Colonic mucosa (tissue), 4 donors: Measurements from ENCODE around the gene MSS51. TPM values are rescaled to one million over a fixed set of nuclear protein-coding genes. Genes with fewer than 3 reads are reported as not detected.
"Not testable (repeated sequence)": the region's sequence is repeated elsewhere in the genome, so short reads cannot be mapped to it uniquely, and the experiment has no call there.

Source experiments
- DNase-seq: peaks from one replicate; pipeline ENCODE4 v3.0.0-alpha.2; 2020
- H3K27ac ChIP-seq: fragments of 200-600 bp; one replicate; pipeline ENCODE4 v1.8.0; 2021
- H3K27me3 ChIP-seq: fragments of 200-600 bp; one replicate; pipeline ENCODE4 v1.8.0; 2021
- H3K36me3 ChIP-seq: fragments of 200-600 bp; one replicate; pipeline ENCODE4 v1.8.0; 2021
- H3K4me1 ChIP-seq: fragments of 200-600 bp; one replicate; pipeline ENCODE4 v1.8.0; 2021; ENCODE audit warnings: mild to moderate bottlenecking
- H3K4me3 ChIP-seq: fragments of 200-600 bp; one replicate; pipeline ENCODE4 v1.8.0; 2021
- H3K9ac ChIP-seq, 2 donors: one replicate each; pipeline ENCODE4 v1.7.0; 2013; ENCODE audit warnings: control low read depth in 2 of 2, low read depth in 2 of 2, low read length in 2 of 2
- H3K9me3 ChIP-seq: fragments of 200-600 bp; one replicate; pipeline ENCODE4 v1.8.0; 2021
- intact Hi-C: fragments of 100-400 bp; cut with DNase I; formaldehyde crosslinking; loops from one replicate; pipeline ENCODE4 v1.14.1; 2022
- total RNA-seq, 2 donors: library from RNA; stranded (reverse); fragmentation: NEBNext Ultra II Directional in 1 of 2; extraction: Animal tissue kit (Norgen Biotek cat#: 25700) in 1 of 2; gene quantifications; one replicate each; pipeline ENCODE4 v1.2.1, GENCODE V29; 2021
- TF ChIP-seq, protein P1 (sequence below): fragments of 200-600 bp; IDR thresholded peaks from one replicate; pipeline ENCODE4 v1.8.0; 2022; ENCODE audit warnings: antibody characterized with exemption, mild to moderate bottlenecking
- donor health status: healthy.
- donor health status: DM: no; HTN: no; CAD: no.
- donor health status: DM: no; HTN: no; CAD: no.

MSS51 gene
- total RNA-seq, 2 donors from 2014 or later = 1.4 TPM

DNA sequence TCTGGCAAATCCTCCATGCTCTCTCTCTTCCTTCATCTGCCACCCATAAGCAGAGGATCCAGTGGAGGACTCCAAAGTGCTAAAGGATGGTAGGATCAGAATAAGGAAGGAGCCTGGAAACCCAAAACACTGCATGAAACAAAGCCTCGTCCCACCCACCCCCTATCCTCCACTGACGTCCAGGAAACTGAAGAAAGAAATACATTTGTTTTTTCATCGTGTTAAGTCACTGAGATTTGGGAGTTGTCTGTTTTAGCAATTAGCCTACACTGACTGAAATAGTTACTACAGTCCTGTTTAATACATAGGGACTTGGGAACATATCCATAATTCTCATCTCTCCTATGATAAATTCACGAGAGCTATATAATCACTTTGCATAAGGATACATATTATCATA, 34.3 kb downstream of the MSS51 start:
- Histone ChIP-seq H3K36me3 (peaks cover 5% of the 10 kb centered on the region), H3K27me3 (no peaks in the 10 kb centered on the region), H3K9ac (no peak overlapping the region), H3K9me3 (no peaks in the 10 kb centered on the region), H3K4me1 (no peaks in the 10 kb centered on the region), H3K27ac (no peak overlapping the region), H3K4me3 (no peak overlapping the region)
- intact Hi-C loops = no loop called here
- TF ChIP-seq, protein P1, sequence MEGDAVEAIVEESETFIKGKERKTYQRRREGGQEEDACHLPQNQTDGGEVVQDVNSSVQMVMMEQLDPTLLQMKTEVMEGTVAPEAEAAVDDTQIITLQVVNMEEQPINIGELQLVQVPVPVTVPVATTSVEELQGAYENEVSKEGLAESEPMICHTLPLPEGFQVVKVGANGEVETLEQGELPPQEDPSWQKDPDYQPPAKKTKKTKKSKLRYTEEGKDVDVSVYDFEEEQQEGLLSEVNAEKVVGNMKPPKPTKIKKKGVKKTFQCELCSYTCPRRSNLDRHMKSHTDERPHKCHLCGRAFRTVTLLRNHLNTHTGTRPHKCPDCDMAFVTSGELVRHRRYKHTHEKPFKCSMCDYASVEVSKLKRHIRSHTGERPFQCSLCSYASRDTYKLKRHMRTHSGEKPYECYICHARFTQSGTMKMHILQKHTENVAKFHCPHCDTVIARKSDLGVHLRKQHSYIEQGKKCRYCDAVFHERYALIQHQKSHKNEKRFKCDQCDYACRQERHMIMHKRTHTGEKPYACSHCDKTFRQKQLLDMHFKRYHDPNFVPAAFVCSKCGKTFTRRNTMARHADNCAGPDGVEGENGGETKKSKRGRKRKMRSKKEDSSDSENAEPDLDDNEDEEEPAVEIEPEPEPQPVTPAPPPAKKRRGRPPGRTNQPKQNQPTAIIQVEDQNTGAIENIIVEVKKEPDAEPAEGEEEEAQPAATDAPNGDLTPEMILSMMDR = no peak
- no peak for DNase-seq

DNA sequence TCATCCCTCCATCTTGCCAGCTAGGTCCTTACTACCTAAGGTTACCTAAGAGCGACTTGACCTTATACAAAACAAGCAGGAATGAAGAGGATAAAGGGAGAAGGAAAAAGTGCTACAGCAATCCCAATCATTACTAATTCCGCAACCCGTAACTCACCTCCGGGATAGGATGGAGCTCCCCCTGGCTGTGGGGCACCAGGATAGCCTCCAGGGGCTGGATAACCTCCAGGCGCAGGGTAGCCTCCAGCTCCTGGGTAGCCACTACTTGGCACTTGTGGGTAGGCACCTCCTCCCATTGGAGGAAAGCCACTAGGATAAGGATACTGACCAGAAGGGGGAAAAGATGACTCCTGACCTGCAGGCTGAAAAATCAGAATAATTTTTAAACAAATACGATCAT, 35.3 kb downstream of the MSS51 start:
- no peak overlapping the region for H3K4me3 ChIP-seq
- intact Hi-C loops = no loop called here
- no peak overlapping the region for H3K9ac ChIP-seq
- DNase-seq = no peak
- H3K27ac ChIP-seq = no peak overlapping the region
- TF ChIP-seq, protein P1 = no peak
- H3K27me3 ChIP-seq = no peaks in the 10 kb centered on the region
- H3K4me1 ChIP-seq = no peaks in the 10 kb centered on the region
- peaks cover 5% of the 10 kb centered on the region for H3K36me3 ChIP-seq
- no peaks in the 10 kb centered on the region for H3K9me3 ChIP-seq

DNA sequence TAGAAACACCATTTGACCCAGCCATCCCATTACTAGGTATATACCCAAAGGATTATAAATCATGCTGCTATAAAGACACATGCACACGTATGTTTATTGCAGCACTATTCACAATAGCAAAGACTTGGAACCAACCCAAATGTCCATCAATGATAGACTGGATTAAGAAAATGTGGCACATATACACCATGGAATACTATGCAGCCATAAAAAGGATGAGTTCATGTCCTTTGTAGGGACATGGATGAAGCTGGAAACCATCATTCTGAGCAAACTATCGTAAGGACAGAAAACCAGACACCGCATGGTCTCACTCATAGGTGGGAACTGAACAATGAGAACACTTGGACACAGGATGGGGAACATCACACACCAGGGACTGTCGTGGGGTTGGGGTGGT, 39.0 kb downstream of the MSS51 start:
- H3K9me3 ChIP-seq, H3K27me3 ChIP-seq, H3K4me1 ChIP-seq, H3K36me3 ChIP-seq, DNase-seq, intact Hi-C loops, H3K4me3 ChIP-seq, H3K27ac ChIP-seq, H3K9ac ChIP-seq: not testable (repeated sequence)

DNA sequence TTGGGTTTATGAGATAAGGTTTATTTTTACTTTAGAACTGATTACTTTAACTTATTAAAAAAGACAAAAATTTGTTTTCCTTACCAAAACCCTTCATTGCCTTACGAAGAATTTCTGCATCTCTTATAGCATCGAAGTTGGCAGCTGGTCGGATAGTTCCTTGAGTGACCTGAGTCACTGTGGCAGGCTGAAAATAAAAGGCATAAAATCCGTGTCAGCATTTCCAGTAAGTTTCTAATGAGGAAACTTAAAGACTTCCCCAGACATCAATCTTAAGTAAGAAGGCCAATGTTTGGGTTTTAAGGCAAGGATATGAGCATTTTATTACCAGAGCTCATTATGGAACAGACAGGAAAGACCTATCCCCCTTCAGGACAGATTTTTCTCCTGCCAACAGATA, 45.1 kb downstream of the MSS51 start:
- Histone ChIP-seq H3K9me3 (no peaks in the 10 kb centered on the region), H3K4me3 (no peak overlapping the region), H3K4me1 (no peaks in the 10 kb centered on the region), H3K9ac (no peak overlapping the region), H3K36me3 (peaks cover 16% of the 10 kb centered on the region), H3K27ac (no peak overlapping the region), H3K27me3 (no peaks in the 10 kb centered on the region)
- TF ChIP-seq, protein P1 = no peak
- no peak for DNase-seq
- intact Hi-C loops = no loop called here

DNA sequence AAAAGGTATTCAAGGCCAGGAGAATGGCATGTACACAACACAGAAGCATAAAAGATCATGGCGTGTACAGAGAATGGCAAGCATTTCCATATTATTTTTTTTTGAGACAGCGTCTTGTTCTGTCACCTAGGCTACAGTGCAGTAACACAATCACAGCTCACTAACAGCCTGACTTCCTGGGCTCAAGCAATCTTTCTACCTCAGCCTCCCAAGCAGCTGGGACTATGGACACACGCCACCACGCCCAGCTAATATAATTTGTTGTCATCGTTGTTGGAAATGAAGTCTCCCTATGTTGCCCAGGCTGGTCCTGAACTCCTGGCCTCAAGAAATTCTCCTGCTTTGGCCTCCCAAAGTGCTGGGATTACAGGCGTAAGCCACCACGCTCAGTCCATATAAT, 46.8 kb downstream of the MSS51 start:
- H3K4me3 ChIP-seq = no peak overlapping the region
- intact Hi-C loops = no loop called here
- no peak overlapping the region for H3K27ac ChIP-seq
- TF ChIP-seq, protein P1 = no peak
- H3K9me3 ChIP-seq = no peaks in the 10 kb centered on the region
- no peak for DNase-seq
- H3K27me3 ChIP-seq = no peaks in the 10 kb centered on the region
- no peak overlapping the region for H3K9ac ChIP-seq
- peaks cover 16% of the 10 kb centered on the region for H3K36me3 ChIP-seq
- H3K4me1 ChIP-seq = no peaks in the 10 kb centered on the region

DNA sequence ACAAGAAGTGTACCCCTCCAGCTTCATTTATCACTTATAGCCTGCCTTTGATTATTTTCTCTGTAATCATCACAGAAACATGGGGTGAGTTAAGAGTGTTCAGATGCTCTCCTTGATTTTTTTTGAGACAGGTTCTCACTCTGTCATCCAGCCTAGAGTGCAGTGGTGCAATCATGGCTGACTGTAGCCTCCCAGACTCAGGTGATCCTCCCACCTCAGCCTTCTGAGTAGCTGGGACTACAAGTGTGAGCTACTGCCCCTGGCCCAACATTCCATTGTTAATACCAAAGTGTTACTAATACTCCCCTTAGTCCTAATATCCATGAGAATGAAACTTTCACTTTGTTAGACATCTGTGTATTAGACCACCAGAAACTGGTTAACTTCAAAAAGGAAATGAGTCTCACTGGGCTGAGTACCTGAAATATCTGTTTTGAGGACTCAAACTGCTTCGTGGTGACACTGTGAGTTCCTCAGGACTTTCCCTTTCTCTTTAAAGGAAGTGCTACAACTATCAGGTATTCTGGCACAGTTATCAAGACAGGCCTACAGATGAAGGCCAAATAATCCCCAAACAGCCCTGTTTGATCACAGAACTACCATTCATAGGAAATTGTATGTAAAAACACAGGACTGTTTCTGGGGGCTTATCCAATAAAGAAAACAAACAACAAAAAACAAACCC, 54.2 kb downstream of the MSS51 start:
- Histone ChIP-seq H3K36me3 (peaks cover 7% of the 10 kb centered on the region), H3K9ac (no peak overlapping the region), H3K4me1 (no peaks in the 10 kb centered on the region), H3K4me3 (no peak overlapping the region), H3K27ac (no peak overlapping the region), H3K9me3 (no peaks in the 10 kb centered on the region), H3K27me3 (no peaks in the 10 kb centered on the region)
- TF ChIP-seq, protein P1 = no peak
- no peak for DNase-seq
- intact Hi-C loops = no loop called here
